Measurements from ENCODE around the gene LRRN2. TPM values are rescaled to one million over a fixed set of nuclear protein-coding genes. Genes with fewer than 3 reads are reported as not detected.

LRRN2 gene
- total RNA-seq, 1 experiment from 2014 or later: 5.8 TPM

GRCh38 chr1:204579681-204580080 is 105.9 kb downstream of the LRRN2 start:
- H3K9me3 ChIP-seq (ENCODE audit: control insufficient read depth, low read depth, low read length): no peaks in the 10 kb centered on the region
- WGBS (ENCODE audit: extremely low coverage, insufficient read length, low lambda C conversion rate): no CpG with 5 or more reads among the region's 6 CpGs
- TF ChIP-seq CTCF (conservative IDR thresholded peaks at IDR 0.05): no peak

More at GRCh38 chr1:204579681-204580080, 105.9 kb downstream of the LRRN2 start:
- no peak overlapping the region for H2AFZ ChIP-seq (ENCODE audit: low read length)
- peak overlapping the region in 1 of 2 experiments; percentile 19; a peak in 2 of 5 replicates for H3K4me3 Mint-ChIP-seq
- H3K27ac Mint-ChIP-seq: no peak overlapping the region
- no peak overlapping the region for H3K27ac ChIP-seq (ENCODE audit: insufficient read length, low read depth, low read length)
- no peaks in the 10 kb centered on the region for H3K79me1 ChIP-seq (ENCODE audit: insufficient read depth, low read depth, low read length, poor library complexity, severe bottlenecking)
- H4K91ac ChIP-seq (ENCODE audit: insufficient read length, low read depth, low read length): no peak overlapping the region
- no peak overlapping the region for H2BK12ac ChIP-seq (ENCODE audit: insufficient read length, low read depth, low read length)
- no peak overlapping the region for H2AK5ac ChIP-seq (ENCODE audit: insufficient read length, low read length)
- H3K79me2 ChIP-seq (ENCODE audit: insufficient read depth, low read length): no peaks in the 10 kb centered on the region
- H3K56ac ChIP-seq (ENCODE audit: insufficient read length, low read depth, low read length): no peak overlapping the region
- H3K36me3 Mint-ChIP-seq (ENCODE audit: insufficient read depth in 1 of 3, low read depth in 3 of 3): no peaks in the 10 kb centered on the region; a peak in 1 of 7 replicates
- peak overlapping the region; percentile 53 for H3K4me2 ChIP-seq (ENCODE audit: insufficient read depth, insufficient read length, low read length)
- H3K23me2 ChIP-seq (ENCODE audit: insufficient read length, low read depth, low read length, poor library complexity, severe bottlenecking): no peaks in the 10 kb centered on the region
- no peak overlapping the region for H3T11ph ChIP-seq (ENCODE audit: low read length)
- no peak overlapping the region for H4K8ac ChIP-seq (replicated peaks; ENCODE audit: insufficient read length, low read depth, low read length)
- no peak overlapping the region for H2BK20ac ChIP-seq (ENCODE audit: low read depth, low read length, poor library complexity, severe bottlenecking)
- peaks cover 2% of the 10 kb centered on the region; the same call in 1 of the 2 replicates for H3K27me3 ChIP-seq (ENCODE audit: insufficient read depth, low read length)
- no peaks in the 10 kb centered on the region; a peak in 1 of 5 replicates for H3K9me3 Mint-ChIP-seq
- peaks cover 16% of the 10 kb centered on the region; the same call in 1 of the 2 replicates for H3K4me1 ChIP-seq (ENCODE audit: insufficient read depth, low read length)
- H3K14ac ChIP-seq (ENCODE audit: insufficient read depth, low read length): no peak overlapping the region; the same call in 1 of the 2 replicates
- H3K4ac ChIP-seq (ENCODE audit: low read depth, low read length): no peak overlapping the region
- H4K20me1 ChIP-seq (ENCODE audit: control insufficient read depth, insufficient read depth, insufficient read length): no peaks in the 10 kb centered on the region
- H3K23ac ChIP-seq (ENCODE audit: insufficient read length, low read depth, low read length): no peak overlapping the region
- H3K9ac ChIP-seq (ENCODE audit: extremely low read depth, insufficient read length, low read length): no peak overlapping the region
- no peak overlapping the region for H2BK120ac ChIP-seq (ENCODE audit: low read depth, low read length, poor library complexity, severe bottlenecking)
- peaks cover 36% of the 10 kb centered on the region for H3K27me3 Mint-ChIP-seq (ENCODE audit: low read depth)
- no peak overlapping the region for H4K5ac ChIP-seq (ENCODE audit: insufficient read length, low read depth, low read length)
- no peak overlapping the region for H2BK5ac ChIP-seq (ENCODE audit: insufficient read length, low read length)
- no peak for DNase-seq
- peaks cover 46 to 57% of the 10 kb centered on the region in 2 experiments for H3K4me1 Mint-ChIP-seq
- H2BK15ac ChIP-seq (ENCODE audit: low read depth, low read length): no peak overlapping the region
- H3K18ac ChIP-seq (ENCODE audit: insufficient read length, low read depth, low read length): no peak overlapping the region
